Spleen (tissue), 11 donors: ENCODE data around the gene ARID5B. TPM values are rescaled to one million over a fixed set of nuclear protein-coding genes. Genes with fewer than 3 reads are reported as not detected.

Source experiments
- DNase-seq: peaks from one replicate; pipeline ENCODE4 v3.0.0-alpha.2; 2020
- H3K27ac ChIP-seq, 8 donors: fragments of 200-600 bp; sonication (generic) in 7 of 8; 1 replicate in 4 of 8; 2 replicates in 4 of 8; pipeline versions ENCODE4 v1.5.0 to v1.8.0; 2016 to 2021; ENCODE audit warnings: inconsistent platforms in 4 of 8, mild to moderate bottlenecking in 4 of 8, moderate library complexity in 1 of 8
- H3K27me3 ChIP-seq, 7 donors: fragments of 200-600 bp; sonication (generic) in 6 of 7; replicated peaks in 1 of 7; 1 replicate in 4 of 7; 2 replicates in 3 of 7; pipeline versions ENCODE4 v1.5.0 to v1.8.0; 2016 to 2021; ENCODE audit warnings: inconsistent platforms in 3 of 7, mild to moderate bottlenecking in 1 of 7
- H3K36me3 ChIP-seq, 6 donors: fragments of 200-600 bp; sonication (generic) in 5 of 6; 1 replicate in 4 of 6; 2 replicates in 2 of 6; pipeline versions ENCODE4 v1.5.0 to v1.8.0; 2016 to 2021; ENCODE audit warnings: inconsistent platforms in 2 of 6
- H3K4me1 ChIP-seq, 6 donors: fragments of 200-600 bp; sonication (generic) in 5 of 6; 1 replicate in 3 of 6; 2 replicates in 3 of 6; pipeline versions ENCODE4 v1.5.0 to v1.8.0; 2016 to 2021; ENCODE audit warnings: inconsistent platforms in 3 of 6
- H3K4me3 ChIP-seq, 8 donors: fragments of 200-600 bp; sonication (generic) in 7 of 8; 1 replicate in 4 of 8; 2 replicates in 4 of 8; pipeline versions ENCODE4 v1.5.0 to v1.8.0; 2016 to 2021; ENCODE audit warnings: inconsistent platforms in 4 of 8, mild to moderate bottlenecking in 4 of 8, moderate library complexity in 2 of 8
- H3K9me3 ChIP-seq, 8 donors: fragments of 200-600 bp; sonication (generic) in 7 of 8; 1 replicate in 4 of 8; 2 replicates in 4 of 8; pipeline versions ENCODE4 v1.5.0 to v1.8.0; 2016 to 2021; ENCODE audit warnings: inconsistent platforms in 4 of 8
- POLR2A ChIP-seq, 3 donors: fragments of 450-650 bp; IDR thresholded peaks; one replicate each; pipeline ENCODE4 v1.5.1; 2017; ENCODE audit warnings: antibody characterized with exemption in 3 of 3, mild to moderate bottlenecking in 1 of 3
- POLR2AphosphoS5 ChIP-seq, 3 donors: sonication (generic); formaldehyde crosslinking; IDR thresholded peaks; one replicate each; pipeline ENCODE4 v1.5.1; 2017; ENCODE audit warnings: antibody characterized with exemption in 3 of 3
- WGBS, 5 donors: extraction: QIAGEN DNeasy Blood & Tissue Kit in 3 of 5; methylation state at CpG; one replicate each; pipeline versions ENCODE4 v1.1.5 to v1.1.7; 2013 to 2018; 5-methylcytosine and 5-hydroxymethylcytosine counted together
- intact Hi-C: fragments of 100-400 bp; cut with DNase I; formaldehyde crosslinking; loops from one replicate; pipeline ENCODE4 v1.15.0; 2023; ENCODE audit warnings: low total_unique reads
- polyA plus RNA-seq, 3 donors: library from polyadenylated mRNA; stranded (reverse); fragments of 200-250 nt; gene quantifications; one replicate each; pipeline ENCODE4 v1.2.1, GENCODE V29; 2013
- total RNA-seq, 7 donors: library from RNA; depleted of rRNA in 3 of 7; stranded (reverse); fragments of >200 nt in 3 of 7; fragmentation: NEBNext Ultra II Directional in 4 of 7; extraction: Animal tissue kit (Norgen Biotek cat#: 25700) in 4 of 7; gene quantifications; one replicate each; pipeline versions ENCODE4 v1.1.0 to v1.2.1, GENCODE V29; 2016 to 2021
- TF ChIP-seq, protein P1 (sequence below), 11 experiments: fragments of 200-600 bp in 7 of 11; fragments of 450-650 bp in 4 of 11; sonication (generic) in 4 of 11; IDR thresholded peaks in 8 of 11; conservative IDR thresholded peaks in 3 of 11; 1 replicate in 7 of 11; 2 replicates in 4 of 11; pipeline versions ENCODE4 v1.4.0 to v1.8.0; 2016 to 2021; ENCODE audit warnings: antibody characterized with exemption in 11 of 11, inconsistent platforms in 4 of 11, mild to moderate bottlenecking in 1 of 11
- donor health status: healthy with polysubstance abuse.
- donor health status: DM: no; HTN: no; CAD: no; lungs with moderate emphysema.
- donor health status: DM: no; HTN: no; CAD: no.
- donor health status: Bipolar disorder and iron deficiency.
- donor health status: healthy.
- donor health status: DM: no; HTN: no; CAD: no.
- donor health status: DM: yes; HTN: yes; CAD: no.

The ARID5B gene
- total and polyA plus RNA-seq, 10 donors, result 5.6 to 70.7 (median 46.2) TPM

- intact Hi-C loops, result no loop called here
- no peaks in the 10 kb centered on the region for H3K9me3 ChIP-seq
- TF ChIP-seq, protein P1, sequence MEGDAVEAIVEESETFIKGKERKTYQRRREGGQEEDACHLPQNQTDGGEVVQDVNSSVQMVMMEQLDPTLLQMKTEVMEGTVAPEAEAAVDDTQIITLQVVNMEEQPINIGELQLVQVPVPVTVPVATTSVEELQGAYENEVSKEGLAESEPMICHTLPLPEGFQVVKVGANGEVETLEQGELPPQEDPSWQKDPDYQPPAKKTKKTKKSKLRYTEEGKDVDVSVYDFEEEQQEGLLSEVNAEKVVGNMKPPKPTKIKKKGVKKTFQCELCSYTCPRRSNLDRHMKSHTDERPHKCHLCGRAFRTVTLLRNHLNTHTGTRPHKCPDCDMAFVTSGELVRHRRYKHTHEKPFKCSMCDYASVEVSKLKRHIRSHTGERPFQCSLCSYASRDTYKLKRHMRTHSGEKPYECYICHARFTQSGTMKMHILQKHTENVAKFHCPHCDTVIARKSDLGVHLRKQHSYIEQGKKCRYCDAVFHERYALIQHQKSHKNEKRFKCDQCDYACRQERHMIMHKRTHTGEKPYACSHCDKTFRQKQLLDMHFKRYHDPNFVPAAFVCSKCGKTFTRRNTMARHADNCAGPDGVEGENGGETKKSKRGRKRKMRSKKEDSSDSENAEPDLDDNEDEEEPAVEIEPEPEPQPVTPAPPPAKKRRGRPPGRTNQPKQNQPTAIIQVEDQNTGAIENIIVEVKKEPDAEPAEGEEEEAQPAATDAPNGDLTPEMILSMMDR (IDR thresholded peaks at IDR 0.05 in 8 of 11, conservative IDR thresholded peaks at IDR 0.05 in 3 of 11), result no peak
- TF ChIP-seq POLR2A (IDR thresholded peaks at IDR 0.05) (no peak), POLR2AphosphoS5 (IDR thresholded peaks at IDR 0.05) (no peak)
- no peak for DNase-seq
- 84 to 98% (median 94%) methylated on average over 5 of the region's 5 CpGs for WGBS, 5 donors
- H3K4me1 ChIP-seq, result peaks cover 11 to 75% (median 24%) of the 10 kb centered on the region in 6 donors
- no peak overlapping the region for H3K4me3 ChIP-seq
- peaks cover 0 to 10% (median 0%) of the 10 kb centered on the region in 6 donors for H3K36me3 ChIP-seq
- H3K27me3 ChIP-seq, result no peaks in the 10 kb centered on the region
- H3K27ac ChIP-seq, result peak overlapping the region in 4 of 8 donors; percentile 78 to 92 (median 84)
Observed at GRCh38 chr10:61985715-61986114, 84.2 kb downstream of the ARID5B start.

- Histone ChIP-seq H3K36me3 (peaks cover 0 to 4% (median 0%) of the 10 kb centered on the region in 6 donors), H3K9me3 (no peaks in the 10 kb centered on the region), H3K4me3 (no peak overlapping the region), H3K27me3 (no peaks in the 10 kb centered on the region), H3K4me1 (peaks cover 11 to 77% (median 26%) of the 10 kb centered on the region in 6 donors), H3K27ac (peak overlapping the region in 5 of 8 donors; percentile 78 to 92 (median 81))
- intact Hi-C loops, result no loop called here
- 87 to 91% (median 88%) methylated on average over 3 of the region's 3 CpGs for WGBS, 5 donors
- DNase-seq, result no peak
- TF ChIP-seq, protein P1 (IDR thresholded peaks at IDR 0.05 in 8 of 11, conservative IDR thresholded peaks at IDR 0.05 in 3 of 11), result no peak
- TF ChIP-seq POLR2A (IDR thresholded peaks at IDR 0.05) (no peak), POLR2AphosphoS5 (IDR thresholded peaks at IDR 0.05) (no peak)
Observed at GRCh38 chr10:61986382-61986781, 84.9 kb downstream of the ARID5B start.

DNA sequence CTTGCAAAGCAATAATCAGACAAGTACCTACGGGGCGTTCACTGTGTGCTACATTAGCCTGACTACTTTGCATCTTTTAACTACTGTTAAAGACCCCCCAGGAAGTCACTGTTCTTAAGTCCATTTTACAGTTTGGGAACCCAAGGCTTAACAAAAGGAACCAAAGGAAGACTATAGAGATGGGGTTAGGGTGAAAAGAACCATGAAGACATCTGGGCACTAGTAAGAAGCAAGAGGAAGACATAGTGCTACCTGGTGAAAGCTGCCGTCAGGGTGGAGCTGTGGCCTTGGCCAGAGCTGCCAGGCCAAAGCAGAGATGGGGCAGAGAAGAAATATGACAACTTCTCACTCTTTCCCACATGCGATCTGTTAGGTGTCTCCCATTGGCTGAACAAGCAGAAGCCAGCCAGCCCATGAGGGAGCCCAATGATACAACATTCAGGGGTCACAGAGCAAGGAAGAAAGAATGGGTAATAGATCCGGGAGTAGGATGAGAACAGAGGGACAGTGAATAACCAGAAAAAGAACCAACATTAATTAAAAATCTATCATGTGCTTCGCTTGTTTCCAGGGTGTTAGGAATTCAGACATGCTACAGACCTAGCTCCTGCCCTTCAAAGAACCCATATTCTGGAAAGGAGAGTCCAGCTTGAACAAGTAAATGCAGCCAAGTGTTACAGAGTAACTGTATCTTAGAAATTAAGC is 85.4 kb downstream of the ARID5B start:
- intact Hi-C loops, result no loop called here
- Histone ChIP-seq H3K4me3 (no peak overlapping the region), H3K9me3 (no peaks in the 10 kb centered on the region), H3K4me1 (peaks cover 11 to 77% (median 31%) of the 10 kb centered on the region in 6 donors), H3K36me3 (peaks cover 0 to 4% (median 0%) of the 10 kb centered on the region in 6 donors), H3K27me3 (no peaks in the 10 kb centered on the region), H3K27ac (peak overlapping the region in 7 of 8 donors; percentile 62 to 92 (median 80))
- WGBS, 5 donors, result 78 to 90% (median 87%) methylated on average over 6 of the region's 6 CpGs
- TF ChIP-seq POLR2A (IDR thresholded peaks at IDR 0.05) (no peak), POLR2AphosphoS5 (IDR thresholded peaks at IDR 0.05) (no peak)
- TF ChIP-seq, protein P1 (IDR thresholded peaks at IDR 0.05 in 8 of 11, conservative IDR thresholded peaks at IDR 0.05 in 3 of 11), result no peak
- no peak for DNase-seq

DNA sequence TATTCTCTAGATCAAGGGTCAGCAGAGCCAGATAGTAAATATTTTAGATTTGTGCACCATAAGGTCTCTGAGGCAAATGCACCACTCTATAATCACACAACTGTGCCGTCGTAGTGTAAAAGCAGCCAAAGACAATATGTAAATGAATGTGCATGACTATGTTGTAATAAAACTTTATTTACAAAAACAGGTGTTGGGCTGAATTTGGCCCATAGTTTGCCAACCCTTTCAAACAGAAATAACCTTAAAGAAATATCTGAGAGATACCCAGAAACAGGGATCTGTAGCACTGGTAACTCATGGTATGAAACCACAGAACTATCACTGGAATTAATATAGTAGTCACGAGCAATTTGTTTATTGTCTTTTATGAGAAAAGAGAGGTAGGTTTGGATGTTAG is 86.0 kb downstream of the ARID5B start:
- WGBS, 5 donors, result 70 to 84% (median 73%) methylated on average over 3 of the region's 3 CpGs
- peaks cover 0 to 4% (median 0%) of the 10 kb centered on the region in 6 donors for H3K36me3 ChIP-seq
- no peak for DNase-seq
- H3K4me1 ChIP-seq, result peaks cover 17 to 79% (median 37%) of the 10 kb centered on the region in 6 donors
- intact Hi-C loops, result no loop called here
- H3K27ac ChIP-seq, result peak overlapping the region in 7 of 8 donors; percentile 62 to 92 (median 80)
- no peak for TF ChIP-seq POLR2A (IDR thresholded peaks at IDR 0.05)
- TF ChIP-seq, protein P1 (IDR thresholded peaks at IDR 0.05 in 8 of 11, conservative IDR thresholded peaks at IDR 0.05 in 3 of 11), result no peak
- TF ChIP-seq POLR2AphosphoS5 (IDR thresholded peaks at IDR 0.05), result no peak
- no peaks in the 10 kb centered on the region for H3K9me3 ChIP-seq
- H3K27me3 ChIP-seq, result no peaks in the 10 kb centered on the region
- no peak overlapping the region for H3K4me3 ChIP-seq
